Measurements from ENCODE around the gene RPAIN. TPM values are rescaled to one million over a fixed set of nuclear protein-coding genes. Genes with fewer than 3 reads are reported as not detected.
A peak's percentile ranks its signal among the peaks of the same experiment; 100 is the strongest.

RPAIN gene
- total RNA-seq, 1 experiment from 2014 or later, result 30.5 TPM

GRCh38 chr17:5399767-5400166 lies 20.2 kb upstream of the RPAIN start:
- CTCF ChIA-PET, result no interaction called here
- intact Hi-C loops (cut with micrococcal nuclease; ENCODE audit: unreplicated experiment), result no loop called here
- no TSS peak for BruUV-seq (replicated peaks)

GRCh38 chr17:5405400-5405799 lies 14.6 kb upstream of the RPAIN start:
- no peaks in the 10 kb centered on the region for H3K9me3 Mint-ChIP-seq (ENCODE audit: unreplicated experiment)
- H3K4me1 Mint-ChIP-seq (ENCODE audit: low read depth, unreplicated experiment), result no peaks in the 10 kb centered on the region
- no peaks in the 10 kb centered on the region for H3K27me3 Mint-ChIP-seq (ENCODE audit: insufficient read depth, unreplicated experiment)
- Histone ChIP-seq H3K4me1 (peaks cover 9% of the 10 kb centered on the region), H3K9me3 (no peaks in the 10 kb centered on the region), H3K27me3 (replicated peaks; ENCODE audit: control insufficient read depth, insufficient read depth, low read length) (no peaks in the 10 kb centered on the region), H3K4me3 (ENCODE audit: low read depth, low read length) (no peak overlapping the region), H3K36me3 (ENCODE audit: control insufficient read depth, insufficient read depth, low read length) (no peaks in the 10 kb centered on the region)
- ChIA-PET CTCF (no interaction called here), POLR2A (interaction anchor here (0.6 kb wide), 1 partner anchor 14 kb away, joined by 3 read pairs; the partner anchor contains the start of genes NUP88 and RPAIN)
- BruUV-seq (replicated peaks), result no TSS peak
- H3K36me3 Mint-ChIP-seq (ENCODE audit: insufficient read depth, unreplicated experiment), result peaks cover 3% of the 10 kb centered on the region
- DNase-seq, result peak; percentile 17 to 35
- H3K27ac Mint-ChIP-seq (ENCODE audit: unreplicated experiment), result no peak overlapping the region
- intact Hi-C loops (cut with micrococcal nuclease; ENCODE audit: unreplicated experiment), result no loop called here
- TF ChIP-seq CTCF (IDR thresholded peaks at IDR 0.05; ENCODE audit: insufficient read depth in 1 of 2, low read depth in 1 of 2, low read length in 1 of 2, severe bottlenecking in 1 of 2, unreplicated experiment in 1 of 2), result no peak
- no peak overlapping the region for H3K4me3 Mint-ChIP-seq (ENCODE audit: unreplicated experiment)

More at GRCh38 chr17:5399767-5400166, 20.2 kb upstream of the RPAIN start:
- Histone ChIP-seq H3K4me3 (ENCODE audit: low read depth, low read length) (no peak overlapping the region), H3K9me3 (no peaks in the 10 kb centered on the region), H3K36me3 (ENCODE audit: control insufficient read depth, insufficient read depth, low read length) (no peaks in the 10 kb centered on the region), H3K27me3 (replicated peaks; ENCODE audit: control insufficient read depth, insufficient read depth, low read length) (no peaks in the 10 kb centered on the region), H3K4me1 (no peaks in the 10 kb centered on the region)
- Mint-ChIP-seq H3K9me3 (ENCODE audit: unreplicated experiment) (no peaks in the 10 kb centered on the region), H3K27me3 (ENCODE audit: insufficient read depth, unreplicated experiment) (no peaks in the 10 kb centered on the region), H3K4me1 (ENCODE audit: low read depth, unreplicated experiment) (no peaks in the 10 kb centered on the region), H3K4me3 (ENCODE audit: unreplicated experiment) (no peak overlapping the region), H3K36me3 (ENCODE audit: insufficient read depth, unreplicated experiment) (peaks cover 43% of the 10 kb centered on the region), H3K27ac (ENCODE audit: unreplicated experiment) (no peak overlapping the region)
- TF ChIP-seq CTCF (IDR thresholded peaks at IDR 0.05; ENCODE audit: insufficient read depth in 1 of 2, low read depth in 1 of 2, low read length in 1 of 2, severe bottlenecking in 1 of 2, unreplicated experiment in 1 of 2), result no peak
- POLR2A ChIA-PET, result no interaction called here
- no peak for DNase-seq

- BruUV-seq (replicated peaks), result no TSS peak
- no peaks in the 10 kb centered on the region for H3K27me3 ChIP-seq (replicated peaks; ENCODE audit: control insufficient read depth, insufficient read depth, low read length)
- H3K9me3 ChIP-seq, result no peaks in the 10 kb centered on the region
- TF ChIP-seq CTCF (IDR thresholded peaks at IDR 0.05; ENCODE audit: insufficient read depth in 1 of 2, low read depth in 1 of 2, low read length in 1 of 2, severe bottlenecking in 1 of 2, unreplicated experiment in 1 of 2), result no peak
- H3K4me1 Mint-ChIP-seq (ENCODE audit: low read depth, unreplicated experiment), result no peaks in the 10 kb centered on the region
- no peaks in the 10 kb centered on the region for H3K9me3 Mint-ChIP-seq (ENCODE audit: unreplicated experiment)
- H3K27me3 Mint-ChIP-seq (ENCODE audit: insufficient read depth, unreplicated experiment), result no peaks in the 10 kb centered on the region
- H3K27ac Mint-ChIP-seq (ENCODE audit: unreplicated experiment), result no peak overlapping the region
- ChIA-PET POLR2A (no interaction called here), CTCF (no interaction called here)
- H3K4me3 Mint-ChIP-seq (ENCODE audit: unreplicated experiment), result no peak overlapping the region
- no peak overlapping the region for H3K4me3 ChIP-seq (ENCODE audit: low read depth, low read length)
- H3K4me1 ChIP-seq, result peaks cover 9% of the 10 kb centered on the region
- intact Hi-C loops (cut with micrococcal nuclease; ENCODE audit: unreplicated experiment), result no loop called here
- peaks cover 15% of the 10 kb centered on the region for H3K36me3 Mint-ChIP-seq (ENCODE audit: insufficient read depth, unreplicated experiment)
- H3K36me3 ChIP-seq (ENCODE audit: control insufficient read depth, insufficient read depth, low read length), result no peaks in the 10 kb centered on the region
- DNase-seq, result no peak
Measured at GRCh38 chr17:5408186-5408585, 11.8 kb upstream of the RPAIN start.
